K562 (cell line): ENCODE results near the gene HBG1. TPM values are rescaled to one million over a fixed set of nuclear protein-coding genes. Genes with fewer than 3 reads are reported as not detected.
A peak's percentile ranks its signal among the peaks of the same experiment; 100 is the strongest.

Experiments
- CREB1 ChIP-seq, 2 experiments: sonication (generic) in 1 of 2; formaldehyde crosslinking in 1 of 2; IDR thresholded peaks; 2 replicates each; pipeline versions ENCODE4 v1.6.1 to v1.8.0; 2012 to 2022; ENCODE audit warnings: inconsistent platforms in 1 of 2, mild to moderate bottlenecking in 1 of 2, missing genetic modification reagents in 1 of 2, moderate library complexity in 1 of 2
- HBP1 ChIP-seq: fragments of 450-650 bp; formaldehyde crosslinking; IDR thresholded peaks from 2 replicates; pipeline ENCODE4 v1.4.0; 2022; ENCODE audit warnings: missing genetic modification characterization
- HMG20B ChIP-seq: fragments of 250-450 bp; sonication (Bioruptor Pico); IDR thresholded peaks from 2 replicates; pipeline ENCODE4 v1.5.0; 2021; ENCODE audit warnings: mild to moderate bottlenecking
- KAT7 ChIP-seq: sonication (generic); formaldehyde crosslinking; IDR thresholded peaks from 2 replicates; pipeline ENCODE4 v1.8.0; 2022; ENCODE audit warnings: missing genetic modification reagents, mild to moderate bottlenecking, borderline replicate concordance
- MCM2 ChIP-seq: fragments of 450-650 bp; IDR thresholded peaks from 2 replicates; pipeline ENCODE4 v1.6.1; 2017; ENCODE audit warnings: low read depth, mild to moderate bottlenecking
- NR1H2 ChIP-seq: sonication (generic); formaldehyde crosslinking; IDR thresholded peaks from 2 replicates; pipeline ENCODE4 v1.4.0; 2020; ENCODE audit warnings: mild to moderate bottlenecking, missing genetic modification reagents
- PPARD ChIP-seq: fragments of 250-450 bp; sonication (Bioruptor Pico); IDR thresholded peaks from 2 replicates; pipeline ENCODE4 v1.8.0; 2022; ENCODE audit warnings: inconsistent platforms, mild to moderate bottlenecking, moderate library complexity
- PURB ChIP-seq: sonication (generic); formaldehyde crosslinking; IDR thresholded peaks from 2 replicates; pipeline ENCODE4 v1.9.0; 2021; ENCODE audit warnings: low read depth, mild to moderate bottlenecking, missing genetic modification reagents
- SLC30A9 ChIP-seq: fragments of 250-450 bp; sonication (Bioruptor Pico); IDR thresholded peaks from 2 replicates; pipeline ENCODE4 v1.8.0; 2022; ENCODE audit warnings: mild to moderate bottlenecking, moderate library complexity
- TEAD4 ChIP-seq, 2 experiments: sonication (generic) in 1 of 2; formaldehyde crosslinking in 1 of 2; IDR thresholded peaks; 2 replicates each; pipeline versions ENCODE4 v1.6.1 to v1.8.0; 2012 to 2022; ENCODE audit warnings: borderline replicate concordance in 1 of 2, inconsistent platforms in 1 of 2, low read length in 1 of 2, mild to moderate bottlenecking in 1 of 2, missing genetic modification reagents in 1 of 2
- TFE3 ChIP-seq: fragments of 450-650 bp; formaldehyde crosslinking; IDR thresholded peaks from 2 replicates; pipeline ENCODE4 v1.4.0; 2020; ENCODE audit warnings: mild to moderate bottlenecking, mixed read lengths
- ZBTB1 ChIP-seq: sonication (generic); formaldehyde crosslinking; IDR thresholded peaks from 2 replicates; pipeline ENCODE4 v1.8.1; 2023; ENCODE audit warnings: missing genetic modification reagents, low read depth, mild to moderate bottlenecking, borderline replicate concordance
- ZFP1 ChIP-seq: fragments of 450-650 bp; formaldehyde crosslinking; IDR thresholded peaks from 2 replicates; pipeline ENCODE4 v1.4.0; 2020; ENCODE audit warnings: mild to moderate bottlenecking, mixed read lengths
- ZFP91 ChIP-seq: sonication (generic); formaldehyde crosslinking; IDR thresholded peaks from 2 replicates; pipeline ENCODE4 v1.8.0; 2022; ENCODE audit warnings: mild to moderate bottlenecking, missing genetic modification reagents
- ZNF280B ChIP-seq: fragments of 250-450 bp; sonication (Bioruptor Pico); IDR thresholded peaks from 2 replicates; pipeline ENCODE4 v1.5.1; 2021; ENCODE audit warnings: mild to moderate bottlenecking
- ZNF354B ChIP-seq: fragments of 250-450 bp; sonication (Bioruptor Pico); IDR thresholded peaks from 2 replicates; pipeline ENCODE4 v1.4.0; 2020
- ZNF518B ChIP-seq: fragments of 250-450 bp; sonication (Bioruptor Pico); IDR thresholded peaks from 2 replicates; pipeline ENCODE4 v1.5.0; 2021; ENCODE audit warnings: mild to moderate bottlenecking, moderate library complexity
- ZNF695 ChIP-seq: fragments of 450-650 bp; formaldehyde crosslinking; IDR thresholded peaks from 2 replicates; pipeline ENCODE4 v1.4.0; 2020; ENCODE audit warnings: mild to moderate bottlenecking, moderate library complexity
- ZNF696 ChIP-seq: fragments of 250-450 bp; sonication (Bioruptor Pico); conservative IDR thresholded peaks from 2 replicates; pipeline ENCODE4 v1.4.0; 2020; ENCODE audit warnings: mild to moderate bottlenecking, moderate library complexity
- polyA plus RNA-seq, 8 experiments: library from polyadenylated mRNA; depleted of rRNA in 4 of 8; stranded (reverse) in 5 of 8; unstranded in 3 of 8; fragments of >200 nt; fragmentation: Nextera tagmentation in 2 of 8; fragmentation: Illumina TruSeq in 1 of 8; extraction: Ambion mirVana in 2 of 8; extraction: Trizol in 1 of 8; gene quantifications; 2 replicates each; pipeline versions ENCODE4 v1.2.1 to v1.2.3, GENCODE V29; 2011 to 2014; ENCODE audit warnings: inconsistent platforms in 1 of 8, missing spikeins in 1 of 8
- total RNA-seq, 7 experiments: library from RNA; depleted of rRNA in 6 of 7; stranded (reverse); fragments of >200 nt in 6 of 7; fragmentation: Illumina TruSeq in 2 of 7; extraction: Trizol in 2 of 7; gene quantifications; 2 replicates each; pipeline versions ENCODE4 v1.2.1 to v1.2.3, GENCODE V29; 2011 to 2021; ENCODE audit warnings: low replicate concordance in 1 of 7

HBG1 gene
- total and polyA plus RNA-seq, 9 of the 15 experiments (the other 6 are each of a cell fraction or from before 2014, with no cell fraction given): 1,066 to 16,338 (median 4,898) TPM

GRCh38 chr11:5243816-5244180, 5.9 kb downstream of the HBG1 start (continued):
- TF ChIP-seq TEAD4 (IDR thresholded peaks at IDR 0.05; ENCODE audit: low read length) (no peak), TEAD4 (CRISPR knock-in tag; IDR thresholded peaks at IDR 0.05; ENCODE audit: borderline replicate concordance) (no peak), MCM2 (no peak), KAT7 (CRISPR knock-in tag) (no peak), ZFP1 (CRISPR knock-in tag) (peak; percentile 25; the same call in 1 of the 2 replicates), PURB (CRISPR knock-in tag) (no peak), ZNF518B (CRISPR knock-in tag) (no peak), ZFP91 (CRISPR knock-in tag) (no peak), ZNF696 (CRISPR knock-in tag) (0 out of 2 replicates have a peak, but pooled peaks have one; percentile 17), SLC30A9 (CRISPR knock-in tag) (no peak), PPARD (CRISPR knock-in tag) (no peak), HBP1 (CRISPR knock-in tag) (no peak), ZNF354B (CRISPR knock-in tag) (no peak), ZBTB1 (no peak), CREB1 (IDR thresholded peaks at IDR 0.05) (no peak; the same call in 1 of the 2 replicates), CREB1 (CRISPR knock-in tag; IDR thresholded peaks at IDR 0.05) (no peak), NR1H2 (no peak), TFE3 (CRISPR knock-in tag) (peak; percentile 12; the same call in 1 of the 2 replicates), ZNF280B (CRISPR knock-in tag) (no peak), ZNF695 (CRISPR knock-in tag) (no peak), HMG20B (CRISPR knock-in tag) (no peak)
